Caco-2 (cell line): ENCODE measurements around the gene SEMA3F. TPM values are rescaled to one million over a fixed set of nuclear protein-coding genes. Genes with fewer than 3 reads are reported as not detected.

Experiments used
- BruUV-seq: library from RNA; stranded (reverse); fragments of 400-500 nt; replicated peaks from 2 replicates; lab custom pipeline; 2021; lab: Mats Ljungman, UMichigan
- CTCF ChIA-PET: fragments of 300-600 bp; sonication (Branson Sonifier 250); formaldehyde crosslinking; loops from one replicate; lab custom pipeline; 2022; ENCODE audit warnings: antibody characterized with exemption; lab: Charles Lee
- POLR2A ChIA-PET: fragments of 300-600 bp; sonication (Branson Sonifier 250); formaldehyde crosslinking; loops from one replicate; lab custom pipeline; 2022; ENCODE audit warnings: antibody characterized with exemption; lab: Charles Lee
- DNase-seq, 2 experiments: peaks; one replicate each; pipeline versions ENCODE4 v3.0.0 to v3.0.0-alpha.2; 2020 to 2022
- H3K27me3 ChIP-seq: replicated peaks from 2 replicates; pipeline ENCODE4 v1.6.0; 2011; ENCODE audit warnings: low read length; ENCODE audit not compliant: control insufficient read depth, insufficient read depth
- H3K36me3 ChIP-seq: 2 replicates; pipeline ENCODE4 v1.5.1; 2011; ENCODE audit warnings: low read length; ENCODE audit not compliant: control insufficient read depth, insufficient read depth
- H3K4me1 ChIP-seq: fragments of 250-450 bp; sonication (Bioruptor Pico); 2 replicates; pipeline ENCODE4 v1.5.1; 2020; ENCODE audit warnings: mild to moderate bottlenecking
- H3K4me3 ChIP-seq: 2 replicates; pipeline ENCODE4 v1.5.1; 2011; ENCODE audit warnings: low read depth, mild to moderate bottlenecking, control low read depth, low read length
- H3K9me3 ChIP-seq: fragments of 250-450 bp; sonication (Bioruptor Pico); 2 replicates; pipeline ENCODE4 v1.5.1; 2020; ENCODE audit warnings: mild to moderate bottlenecking, moderate library complexity
- H3K27ac Mint-ChIP-seq: one replicate; pipeline ENCODE4 v1.8.0; 2022; ENCODE audit warnings: mixed read lengths; ENCODE audit not compliant: unreplicated experiment
- H3K27me3 Mint-ChIP-seq: one replicate; pipeline ENCODE4 v1.8.0; 2022; ENCODE audit warnings: mixed read lengths; ENCODE audit not compliant: insufficient read depth, unreplicated experiment
- H3K36me3 Mint-ChIP-seq: one replicate; pipeline ENCODE4 v1.8.0; 2022; ENCODE audit warnings: mild to moderate bottlenecking, mixed read lengths; ENCODE audit not compliant: insufficient read depth, unreplicated experiment
- H3K4me1 Mint-ChIP-seq: one replicate; pipeline ENCODE4 v1.8.0; 2022; ENCODE audit warnings: low read depth, mixed read lengths; ENCODE audit not compliant: unreplicated experiment
- H3K4me3 Mint-ChIP-seq: one replicate; pipeline ENCODE4 v1.8.0; 2022; ENCODE audit warnings: mild to moderate bottlenecking, moderate library complexity, mixed read lengths; ENCODE audit not compliant: unreplicated experiment
- H3K9me3 Mint-ChIP-seq: one replicate; pipeline ENCODE4 v1.8.0; 2022; ENCODE audit warnings: mixed read lengths; ENCODE audit not compliant: unreplicated experiment
- CTCF ChIP-seq, 2 experiments: fragments of 200-600 bp in 1 of 2; IDR thresholded peaks; 1 replicate in 1 of 2; 2 replicates in 1 of 2; pipeline versions ENCODE4 v1.5.1 to v1.8.0; 2011 to 2022; ENCODE audit warnings: antibody characterized with exemption in 1 of 2, control low read depth in 1 of 2, inconsistent platforms in 1 of 2, low read depth in 1 of 2, low read length in 1 of 2, mild to moderate bottlenecking in 1 of 2, moderate library complexity in 1 of 2; ENCODE audit not compliant: insufficient read depth in 1 of 2, severe bottlenecking in 1 of 2, unreplicated experiment in 1 of 2
- intact Hi-C: fragments of 100-400 bp; cut with micrococcal nuclease; formaldehyde crosslinking; loops from one replicate; pipeline ENCODE4 v1.10.0; 2022; ENCODE audit not compliant: unreplicated experiment
- total RNA-seq: library from RNA; stranded (reverse); gene quantifications from 2 replicates; pipeline ENCODE4 v1.2.3, GENCODE V29; 2022

SEMA3F gene
- total RNA-seq, 1 experiment from 2014 or later = 16.5 TPM

- ChIA-PET CTCF (no interaction called here), POLR2A (no interaction called here)
- H3K27ac Mint-ChIP-seq = no peak overlapping the region
- H3K27me3 Mint-ChIP-seq = no peaks in the 10 kb centered on the region
- Histone ChIP-seq H3K36me3 (no peaks in the 10 kb centered on the region), H3K27me3 (no peaks in the 10 kb centered on the region), H3K4me1 (no peaks in the 10 kb centered on the region), H3K9me3 (no peaks in the 10 kb centered on the region), H3K4me3 (no peak overlapping the region)
- no peak overlapping the region for H3K4me3 Mint-ChIP-seq
- H3K9me3 Mint-ChIP-seq = no peaks in the 10 kb centered on the region
- no peak for DNase-seq
- no peak for TF ChIP-seq CTCF (IDR thresholded peaks at IDR 0.05; ENCODE audit: insufficient read depth in 1 of 2, low read depth in 1 of 2, low read length in 1 of 2, severe bottlenecking in 1 of 2, unreplicated experiment in 1 of 2)
- no peaks in the 10 kb centered on the region for H3K36me3 Mint-ChIP-seq
- intact Hi-C loops = no loop called here
- no TSS peak for BruUV-seq
- H3K4me1 Mint-ChIP-seq = no peaks in the 10 kb centered on the region
Observed at GRCh38 chr3:50140990-50141389, 14.1 kb upstream of the SEMA3F start.

GRCh38 chr3:50146316-50146901 lies 8.7 kb upstream of the SEMA3F start:
- no peaks in the 10 kb centered on the region for H3K27me3 Mint-ChIP-seq
- POLR2A ChIA-PET = no interaction called here
- Histone ChIP-seq H3K4me3 (no peak overlapping the region), H3K9me3 (no peaks in the 10 kb centered on the region), H3K27me3 (no peaks in the 10 kb centered on the region), H3K4me1 (no peaks in the 10 kb centered on the region), H3K36me3 (no peaks in the 10 kb centered on the region)
- no TSS peak for BruUV-seq
- intact Hi-C loops = no loop called here
- H3K4me1 Mint-ChIP-seq = peaks cover 10% of the 10 kb centered on the region
- no peak overlapping the region for H3K27ac Mint-ChIP-seq
- H3K4me3 Mint-ChIP-seq = no peak overlapping the region
- TF ChIP-seq CTCF (IDR thresholded peaks at IDR 0.05; ENCODE audit: insufficient read depth in 1 of 2, low read depth in 1 of 2, low read length in 1 of 2, severe bottlenecking in 1 of 2, unreplicated experiment in 1 of 2) = peak in 1 of 2 experiments; percentile 27
- CTCF ChIA-PET = interaction anchor here (0.6 kb wide), 1 partner anchor 20 kb away, joined by 3 read pairs; no protein-coding TSS in a partner anchor
- no peaks in the 10 kb centered on the region for H3K9me3 Mint-ChIP-seq
- no peaks in the 10 kb centered on the region for H3K36me3 Mint-ChIP-seq
- no peak for DNase-seq

GRCh38 chr3:50147016-50147415 lies 8.1 kb upstream of the SEMA3F start:
- H3K4me3 Mint-ChIP-seq = no peak overlapping the region
- no peaks in the 10 kb centered on the region for H3K27me3 Mint-ChIP-seq
- POLR2A ChIA-PET = no interaction called here
- H3K4me1 ChIP-seq = no peaks in the 10 kb centered on the region
- intact Hi-C loops = no loop called here
- TF ChIP-seq CTCF (IDR thresholded peaks at IDR 0.05; ENCODE audit: insufficient read depth in 1 of 2, low read depth in 1 of 2, low read length in 1 of 2, severe bottlenecking in 1 of 2, unreplicated experiment in 1 of 2) = no peak
- no peaks in the 10 kb centered on the region for H3K9me3 ChIP-seq
- no peak for DNase-seq
- no peak overlapping the region for H3K27ac Mint-ChIP-seq
- H3K36me3 Mint-ChIP-seq = no peaks in the 10 kb centered on the region
- H3K36me3 ChIP-seq = no peaks in the 10 kb centered on the region
- no TSS peak for BruUV-seq
- no peak overlapping the region for H3K4me3 ChIP-seq
- H3K4me1 Mint-ChIP-seq = peaks cover 10% of the 10 kb centered on the region
- H3K9me3 Mint-ChIP-seq = no peaks in the 10 kb centered on the region
- no peaks in the 10 kb centered on the region for H3K27me3 ChIP-seq
- CTCF ChIA-PET = no interaction called here
